HG02642 (cell line): Measurements from ENCODE around the gene LAMB1.
"Not testable (repeated sequence)": the region's sequence is repeated elsewhere in the genome, so short reads cannot be mapped to it uniquely, and the experiment has no call there.

ENCODE experiments used
- ATAC-seq: cut with Tn5 transposase; IDR thresholded peaks from one replicate; pipeline ENCODE4 v1.9.1; 2021; ENCODE audit warnings: mild to moderate bottlenecking; ENCODE audit not compliant: unreplicated experiment, poor library complexity

LAMB1 gene

GRCh38 chr7:108002726-108003598, at the start of gene LAMB1:
Gene LAMB1 (minus strand): TSS chr7:108003161. CDS start chr7:108002885, 276 bp downstream.
- no peak for ATAC-seq

GRCh38 chr7:108051454-108051853, 48.5 kb upstream of the LAMB1 start:
- ATAC-seq: no peak

- ATAC-seq: no peak
Measured at GRCh38 chr7:108049962-108050361, 47.0 kb upstream of the LAMB1 start.

- ATAC-seq: no peak
Measured at GRCh38 chr7:108048422-108048821, 45.5 kb upstream of the LAMB1 start.

GRCh38 chr7:108046952-108047506, 44.1 kb upstream of the LAMB1 start:
- no peak for ATAC-seq

GRCh38 chr7:108045669-108046068, 42.7 kb upstream of the LAMB1 start:
- ATAC-seq: no peak

GRCh38 chr7:108045154-108045553, 42.2 kb upstream of the LAMB1 start:
- ATAC-seq: no peak

- no peak for ATAC-seq
Measured at GRCh38 chr7:108044345-108044744, 41.4 kb upstream of the LAMB1 start.

GRCh38 chr7:108038986-108039385, 36.0 kb upstream of the LAMB1 start:
- no peak for ATAC-seq

GRCh38 chr7:108037741-108038140, 34.8 kb upstream of the LAMB1 start:
- ATAC-seq: no peak

GRCh38 chr7:108037140-108037539, 34.2 kb upstream of the LAMB1 start:
- ATAC-seq: no peak

GRCh38 chr7:108034586-108034985, 31.6 kb upstream of the LAMB1 start:
- no peak for ATAC-seq

GRCh38 chr7:108033776-108034497, 31.0 kb upstream of the LAMB1 start:
- no peak for ATAC-seq

GRCh38 chr7:108033309-108033708, 30.3 kb upstream of the LAMB1 start:
- ATAC-seq: not testable (repeated sequence)

- ATAC-seq: no peak
Measured at GRCh38 chr7:108030516-108030915, 27.6 kb upstream of the LAMB1 start.

GRCh38 chr7:108029034-108029433, 26.1 kb upstream of the LAMB1 start:
- ATAC-seq: no peak

- ATAC-seq: no peak
Measured at GRCh38 chr7:108028111-108028510, 25.1 kb upstream of the LAMB1 start.

- no peak for ATAC-seq
Measured at GRCh38 chr7:108027239-108027638, 24.3 kb upstream of the LAMB1 start.

GRCh38 chr7:108026647-108027046, 23.7 kb upstream of the LAMB1 start:
- no peak for ATAC-seq

- no peak for ATAC-seq
Measured at GRCh38 chr7:108026116-108026515, 23.2 kb upstream of the LAMB1 start.

GRCh38 chr7:108024538-108024937, 21.6 kb upstream of the LAMB1 start:
- ATAC-seq: no peak
